GM12891 (cell line): ENCODE results near the gene AHNAK2.

Source experiments
- POLR2A ChIP-seq: IDR thresholded peaks from 2 replicates; pipeline ENCODE4 v1.6.1; 2011; ENCODE audit warnings: low read depth, low read length, control low read depth
- POLR2AphosphoS5 ChIP-seq: IDR thresholded peaks from 2 replicates; pipeline ENCODE4 v1.6.1; 2011; ENCODE audit warnings: low read depth, low read length, control low read depth

DNA sequence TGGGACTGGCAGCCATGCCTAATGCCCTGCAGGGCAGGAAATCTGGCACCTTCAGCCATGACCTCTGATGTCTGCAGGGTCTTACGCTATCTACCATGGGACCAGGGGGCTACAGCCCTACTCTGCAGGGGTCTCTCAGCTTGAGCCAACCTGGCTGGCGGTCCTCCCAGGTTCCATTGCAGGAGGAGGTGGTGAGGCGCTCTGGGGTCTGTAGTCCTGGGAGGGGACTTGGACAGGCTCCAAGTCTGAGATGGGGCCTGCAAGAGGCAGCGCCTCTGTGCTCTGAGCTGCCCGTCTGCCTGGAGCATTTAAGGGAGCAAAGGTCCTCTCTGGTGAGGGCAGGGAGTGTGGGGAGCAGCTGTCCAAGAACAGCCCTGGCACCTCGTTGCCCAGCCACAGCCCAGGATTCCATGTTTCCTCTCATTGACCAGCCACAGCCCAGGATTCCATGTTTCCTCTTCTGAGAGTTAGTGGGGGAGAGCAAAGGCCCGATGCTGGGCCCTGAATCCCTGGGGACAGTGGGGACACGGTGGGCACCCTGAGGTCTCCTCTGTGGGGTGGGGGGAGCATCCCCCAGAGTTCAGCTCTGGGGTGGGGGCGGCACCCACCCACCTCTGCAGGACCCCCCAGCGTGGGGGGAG is 52.8 kb downstream of the AHNAK2 start:
- TF ChIP-seq POLR2A: no peak
- no peak for TF ChIP-seq POLR2AphosphoS5
